HTR-8/SVneo (cell line): ENCODE measurements around the gene TRPC5OS.

Experiments used
- DNase-seq: peaks from one replicate; pipeline ENCODE4 v3.0.0; 2011; ENCODE audit warnings: low spot score, mixed read lengths; ENCODE audit not compliant: insufficient read length
- FAIRE-seq: peaks from 2 replicates; lab custom pipeline; 2011; peaks lifted over from hg19 to GRCh38; lab: Jason Lieb, UNC

TRPC5OS gene

DNA sequence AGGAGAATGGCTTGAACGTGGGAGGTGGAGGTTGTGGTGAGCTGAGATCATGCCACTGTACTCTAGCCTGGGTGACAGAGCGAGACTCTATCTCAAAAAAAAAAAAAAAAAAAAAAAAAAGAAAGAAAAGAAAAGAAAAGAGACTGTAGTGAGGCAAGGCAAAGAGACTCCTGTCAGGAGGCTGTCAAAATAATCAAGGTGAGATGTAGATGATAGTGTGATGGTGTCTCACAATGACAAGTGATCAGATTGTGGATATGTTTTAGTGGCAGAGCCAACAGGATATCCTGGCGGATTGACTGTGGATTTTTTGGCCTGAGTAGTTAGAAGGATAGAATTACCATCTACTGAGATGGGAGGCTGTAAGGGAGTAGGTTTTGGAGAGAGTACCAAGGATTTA lies 12.6 kb downstream of the TRPC5OS start:
- DNase-seq (no peak), FAIRE-seq (no peak)

- FAIRE-seq, result no peak
- no peak for DNase-seq
These were observed 16.4 kb downstream of the TRPC5OS start for GRCh38 chrX:111892375-111892774.

DNA sequence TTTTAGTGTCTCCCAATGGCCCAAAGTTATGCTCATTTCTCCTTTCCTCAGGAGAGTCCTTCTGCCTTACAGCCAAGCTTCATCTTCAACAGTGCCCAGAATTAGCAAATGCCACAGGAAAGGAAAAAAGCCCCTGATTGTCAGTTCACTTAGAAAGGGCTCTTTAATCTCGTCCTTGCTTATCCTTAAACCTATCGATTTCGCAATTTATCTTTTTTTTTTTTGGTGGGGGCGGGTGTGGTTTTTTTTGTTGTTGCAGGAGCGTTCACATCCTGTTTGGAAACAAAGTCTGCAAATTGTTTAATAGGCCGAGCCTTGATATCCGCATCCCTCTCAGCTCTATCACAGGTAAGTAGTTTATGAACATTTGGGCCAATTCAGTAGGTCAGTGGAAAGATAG lies 20.2 kb downstream of the TRPC5OS start:
- FAIRE-seq, result no peak

GRCh38 chrX:111914398-111915090 lies 38.6 kb downstream of the TRPC5OS start:
- no peak for DNase-seq
- FAIRE-seq, result no peak

More for the DNA sequence above, 20.2 kb downstream of the TRPC5OS start:
- no peak for DNase-seq

DNA sequence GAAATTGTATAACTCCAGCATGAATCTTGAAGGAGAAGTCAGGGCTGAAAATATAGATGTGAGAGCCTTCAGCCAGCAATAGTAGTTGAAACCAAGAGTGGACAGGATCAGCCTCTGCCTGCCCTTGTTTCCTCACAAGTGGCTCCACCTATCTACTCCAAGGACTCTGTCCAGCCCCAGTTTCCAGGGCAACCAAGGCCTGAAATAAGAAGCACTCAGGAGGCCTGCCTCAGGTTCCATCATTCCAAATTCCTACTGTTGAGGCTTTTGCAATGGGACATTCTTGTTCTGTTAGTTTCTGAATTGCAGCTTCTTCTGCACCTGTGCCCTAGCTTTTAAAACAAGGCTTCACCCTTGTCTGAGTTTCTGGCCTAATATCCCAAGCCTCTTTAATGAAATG lies 41.6 kb downstream of the TRPC5OS start:
- FAIRE-seq (no peak), DNase-seq (no peak)

GRCh38 chrX:111928456-111928855 lies 52.5 kb downstream of the TRPC5OS start:
- FAIRE-seq (no peak), DNase-seq (no peak)
